SU-DHL-6 (cell line): ENCODE results near the gene HM13.
"Not testable (repeated sequence)": the region's sequence is repeated elsewhere in the genome, so short reads cannot be mapped to it uniquely, and the experiment has no call there.

Experiments used
- H2AFZ ChIP-seq: fragments of 200-600 bp; sonication (generic); 2 replicates; pipeline ENCODE4 v1.6.1; 2014; ENCODE audit warnings: low read depth, mild to moderate bottlenecking, moderate library complexity, mixed read lengths, antibody characterized with exemption, low read length; ENCODE audit not compliant: severe bottlenecking
- H3F3A ChIP-seq: fragments of 200-600 bp; shearing (Covaris generic); 2 replicates; pipeline ENCODE4 v1.6.0; 2016; ENCODE audit warnings: antibody characterized with exemption, mild to moderate bottlenecking; ENCODE audit not compliant: insufficient read depth
- H3K27ac ChIP-seq: fragments of 200-600 bp; sonication (generic); 2 replicates; pipeline ENCODE4 v1.5.1; 2016; ENCODE audit warnings: low read depth, mild to moderate bottlenecking, low read length, moderate library complexity, mixed read lengths
- H3K27me3 ChIP-seq: fragments of 200-600 bp; sonication (generic), shearing (Covaris generic); 2 replicates; pipeline ENCODE4 v1.6.0; 2014; ENCODE audit warnings: mild to moderate bottlenecking, low read length
- H3K36me3 ChIP-seq: fragments of 200-600 bp; sonication (generic); 2 replicates; pipeline ENCODE4 v1.6.1; 2014; ENCODE audit warnings: mild to moderate bottlenecking, low read length, mixed read lengths
- H3K4me2 ChIP-seq: fragments of 300-600, 200-600 bp; shearing (Covaris generic), sonication (generic); 2 replicates; pipeline ENCODE4 v1.6.0; 2014; ENCODE audit warnings: low read length, low read depth, mild to moderate bottlenecking; ENCODE audit not compliant: poor library complexity, severe bottlenecking
- H3K4me3 ChIP-seq: fragments of 200-600 bp; sonication (generic); 2 replicates; pipeline ENCODE4 v1.5.1; 2014; ENCODE audit warnings: antibody characterized with exemption, low read length, mild to moderate bottlenecking, mixed read lengths; ENCODE audit not compliant: insufficient read depth, poor library complexity, severe bottlenecking
- H3K79me2 ChIP-seq: fragments of 200-600 bp; sonication (generic); 2 replicates; pipeline ENCODE4 v1.6.1; 2014; ENCODE audit warnings: mild to moderate bottlenecking, low read length, moderate library complexity; ENCODE audit not compliant: insufficient read depth
- H3K9ac ChIP-seq: fragments of 200-600 bp; sonication (generic); 2 replicates; pipeline ENCODE4 v1.7.0; 2014; ENCODE audit warnings: mild to moderate bottlenecking, low read length
- H3K9me2 ChIP-seq: fragments of 200-600 bp; sonication (generic); replicated peaks from 2 replicates; pipeline ENCODE4 v1.6.1; 2014; ENCODE audit warnings: low read length; ENCODE audit not compliant: insufficient read depth
- H3K9me3 ChIP-seq: fragments of 200-600 bp; sonication (generic); 2 replicates; pipeline ENCODE4 v1.6.1; 2014; ENCODE audit warnings: low read length, mixed read lengths; ENCODE audit not compliant: insufficient read depth
- H4K20me1 ChIP-seq: fragments of 200-600 bp; sonication (generic); 2 replicates; pipeline ENCODE4 v1.6.1; 2014; ENCODE audit warnings: low read depth, mild to moderate bottlenecking, antibody characterized with exemption, low read length, moderate library complexity, mixed read lengths
- EZH2phosphoT487 ChIP-seq: fragments of 200-600 bp; sonication (generic), shearing (Covaris generic); conservative IDR thresholded peaks from 2 replicates; pipeline ENCODE4 v1.6.1; 2018; ENCODE audit warnings: mild to moderate bottlenecking, antibody characterized with exemption, low read length, moderate library complexity, mixed read lengths
- TF ChIP-seq, protein P1 (sequence below): fragments of 200-600 bp; sonication (generic); IDR thresholded peaks from one replicate; pipeline ENCODE4 v1.5.1; 2017; ENCODE audit warnings: antibody characterized with exemption, mild to moderate bottlenecking, low read length, moderate library complexity; ENCODE audit not compliant: insufficient read depth, poor library complexity, severe bottlenecking

Gene HM13

DNA sequence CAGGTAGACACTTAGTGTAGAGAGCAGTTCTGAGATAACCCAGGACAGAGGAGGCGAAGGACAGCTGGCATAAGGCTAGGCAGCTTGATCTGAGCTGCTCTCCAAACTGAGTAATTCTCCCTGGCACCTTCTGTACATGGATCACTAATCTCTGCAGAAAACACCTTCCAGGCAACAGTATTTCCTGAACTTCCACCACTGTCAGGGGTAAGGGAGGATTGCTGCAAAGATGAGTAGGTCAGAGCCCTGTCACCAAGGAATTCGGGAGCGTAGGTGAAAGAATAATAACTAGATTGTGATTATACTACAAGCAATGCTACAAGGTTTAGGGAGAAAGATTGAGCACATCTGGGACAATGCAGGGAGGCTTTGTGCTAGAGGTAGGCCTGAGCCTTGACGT, 1.9 kb downstream of the HM13 start:
- no peak overlapping the region for H3K4me3 ChIP-seq
- H3K4me2 ChIP-seq: peak overlapping the region; percentile 79
- no peaks in the 10 kb centered on the region for H3K9me2 ChIP-seq
- peaks cover 59% of the 10 kb centered on the region for H3K79me2 ChIP-seq
- H4K20me1 ChIP-seq: no peaks in the 10 kb centered on the region
- no peaks in the 10 kb centered on the region for H3K36me3 ChIP-seq
- H3K27me3 ChIP-seq: no peaks in the 10 kb centered on the region
- no peak overlapping the region for H2AFZ ChIP-seq
- no peaks in the 10 kb centered on the region for H3F3A ChIP-seq
- H3K9ac ChIP-seq: 0 out of 2 replicates have a peak overlapping the region, but pooled peaks have one; percentile 86
- no peaks in the 10 kb centered on the region for H3K9me3 ChIP-seq
- no peak overlapping the region for H3K27ac ChIP-seq
- TF ChIP-seq, protein P1, sequence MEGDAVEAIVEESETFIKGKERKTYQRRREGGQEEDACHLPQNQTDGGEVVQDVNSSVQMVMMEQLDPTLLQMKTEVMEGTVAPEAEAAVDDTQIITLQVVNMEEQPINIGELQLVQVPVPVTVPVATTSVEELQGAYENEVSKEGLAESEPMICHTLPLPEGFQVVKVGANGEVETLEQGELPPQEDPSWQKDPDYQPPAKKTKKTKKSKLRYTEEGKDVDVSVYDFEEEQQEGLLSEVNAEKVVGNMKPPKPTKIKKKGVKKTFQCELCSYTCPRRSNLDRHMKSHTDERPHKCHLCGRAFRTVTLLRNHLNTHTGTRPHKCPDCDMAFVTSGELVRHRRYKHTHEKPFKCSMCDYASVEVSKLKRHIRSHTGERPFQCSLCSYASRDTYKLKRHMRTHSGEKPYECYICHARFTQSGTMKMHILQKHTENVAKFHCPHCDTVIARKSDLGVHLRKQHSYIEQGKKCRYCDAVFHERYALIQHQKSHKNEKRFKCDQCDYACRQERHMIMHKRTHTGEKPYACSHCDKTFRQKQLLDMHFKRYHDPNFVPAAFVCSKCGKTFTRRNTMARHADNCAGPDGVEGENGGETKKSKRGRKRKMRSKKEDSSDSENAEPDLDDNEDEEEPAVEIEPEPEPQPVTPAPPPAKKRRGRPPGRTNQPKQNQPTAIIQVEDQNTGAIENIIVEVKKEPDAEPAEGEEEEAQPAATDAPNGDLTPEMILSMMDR: no peak
- no peak for TF ChIP-seq EZH2phosphoT487

DNA sequence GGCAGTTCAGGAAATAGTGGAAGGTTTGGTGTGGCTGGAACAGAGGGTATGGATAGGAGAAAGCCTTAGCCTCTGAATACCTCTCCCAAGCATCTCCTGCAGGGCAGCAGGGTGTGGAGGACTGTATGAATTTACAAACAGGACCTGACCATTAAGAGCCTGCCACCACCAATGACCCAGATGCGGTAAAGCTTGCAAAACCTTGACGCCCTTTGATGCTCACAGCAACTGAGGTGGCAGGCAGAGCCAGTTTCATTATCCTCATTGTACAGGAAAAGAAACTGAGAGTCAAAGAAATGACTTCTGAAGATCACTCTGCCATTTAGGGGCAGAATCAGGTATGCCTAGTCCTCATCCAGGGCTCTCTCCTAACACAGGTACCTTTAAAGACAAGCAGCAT, 2.4 kb downstream of the HM13 start:
- H3K27me3 ChIP-seq: no peaks in the 10 kb centered on the region
- peaks cover 63% of the 10 kb centered on the region for H3K79me2 ChIP-seq
- peak overlapping the region; percentile 79 for H3K4me2 ChIP-seq
- no peak overlapping the region for H2AFZ ChIP-seq
- H3K36me3 ChIP-seq: no peaks in the 10 kb centered on the region
- H3K9me2 ChIP-seq: no peaks in the 10 kb centered on the region
- H3K9ac ChIP-seq: no peak overlapping the region
- no peaks in the 10 kb centered on the region for H3K9me3 ChIP-seq
- TF ChIP-seq, protein P1: no peak
- TF ChIP-seq EZH2phosphoT487: no peak
- H3F3A ChIP-seq: no peaks in the 10 kb centered on the region
- H3K4me3 ChIP-seq: no peak overlapping the region
- H3K27ac ChIP-seq: no peak overlapping the region
- H4K20me1 ChIP-seq: no peaks in the 10 kb centered on the region

DNA sequence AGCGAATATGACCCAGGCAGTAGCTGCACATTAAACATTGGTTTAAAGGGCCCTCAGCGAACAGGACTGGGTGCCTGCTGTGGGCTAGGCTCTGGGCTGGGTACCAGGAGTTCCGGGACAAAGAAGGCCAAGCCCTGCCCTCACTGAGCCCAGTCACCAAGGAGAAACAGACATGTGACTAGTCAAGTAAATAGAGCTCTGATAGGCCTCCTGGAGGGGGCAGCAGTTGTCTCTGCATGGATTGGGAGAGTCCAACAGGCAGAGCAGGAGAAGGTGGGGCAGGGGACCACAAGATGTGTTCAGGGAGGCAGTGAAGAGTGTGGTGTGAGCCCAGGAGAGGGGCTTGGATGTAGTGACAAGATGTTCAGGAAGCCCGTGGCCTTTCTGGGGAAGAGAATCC, 3.1 kb downstream of the HM13 start:
- H3K36me3 ChIP-seq: no peaks in the 10 kb centered on the region
- no peaks in the 10 kb centered on the region for H3K27me3 ChIP-seq
- H3K27ac ChIP-seq: no peak overlapping the region
- H3K9me2 ChIP-seq: no peaks in the 10 kb centered on the region
- H3K4me3 ChIP-seq: no peak overlapping the region
- H3K9me3 ChIP-seq: no peaks in the 10 kb centered on the region
- TF ChIP-seq, protein P1: no peak
- TF ChIP-seq EZH2phosphoT487: no peak
- H2AFZ ChIP-seq: no peak overlapping the region
- H3K79me2 ChIP-seq: peaks cover 69% of the 10 kb centered on the region
- no peak overlapping the region for H3K9ac ChIP-seq
- no peaks in the 10 kb centered on the region for H4K20me1 ChIP-seq
- peak overlapping the region; percentile 79 for H3K4me2 ChIP-seq
- no peaks in the 10 kb centered on the region for H3F3A ChIP-seq

DNA sequence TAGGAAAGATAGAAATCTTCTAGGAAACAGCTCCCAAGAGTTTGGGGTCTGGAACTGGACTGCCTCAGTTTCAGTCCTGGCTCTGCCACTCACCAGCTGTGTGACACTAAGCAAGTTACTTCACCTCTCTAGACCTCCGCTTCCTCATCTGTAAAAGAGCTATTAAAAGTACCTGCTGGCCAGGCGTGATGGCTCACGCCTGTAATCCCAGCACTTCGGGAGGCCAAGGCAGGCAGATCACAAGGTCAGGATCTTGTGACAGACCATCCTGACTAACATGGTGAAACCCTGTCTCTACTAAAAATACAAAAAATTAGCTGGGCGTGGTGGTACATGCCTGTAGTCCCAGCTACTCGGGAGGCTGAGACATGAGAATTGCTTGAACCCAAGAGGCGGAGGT, 7.0 kb downstream of the HM13 start:
- H3K36me3 ChIP-seq: not testable (repeated sequence)

More for the DNA sequence above, 7.0 kb downstream of the HM13 start:
- not testable (repeated sequence) for H3K9ac ChIP-seq, H3K4me2 ChIP-seq, H3F3A ChIP-seq, H3K9me2 ChIP-seq, H3K4me3 ChIP-seq, H3K27ac ChIP-seq, H2AFZ ChIP-seq, H3K27me3 ChIP-seq, H4K20me1 ChIP-seq, H3K9me3 ChIP-seq
- H3K79me2 ChIP-seq: peaks cover 70% of the 10 kb centered on the region
